ENCODE results near the gene POLR2L. TPM values are rescaled to one million over a fixed set of nuclear protein-coding genes. Genes with fewer than 3 reads are reported as not detected.

The POLR2L gene
- total and polyA plus RNA-seq, 7 donors = 34.9 to 198 (median 75.3) TPM

DNA sequence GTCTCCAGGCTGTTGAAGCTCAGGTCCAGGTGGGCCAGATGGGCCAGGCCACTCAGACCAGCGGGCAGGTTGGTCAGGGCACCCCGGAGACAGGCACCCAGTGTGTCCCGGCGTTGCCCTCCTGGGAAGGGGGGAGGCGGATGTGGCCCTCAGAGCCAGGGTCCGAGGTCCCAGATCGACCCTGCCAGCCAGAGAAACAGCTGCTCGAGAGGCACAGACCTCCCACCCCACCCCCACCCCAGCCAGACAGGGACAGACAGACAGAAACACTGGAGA, 38.9 kb downstream of the POLR2L start:
- intact Hi-C loops (cut with DNase I) = no loop called here
- H3K36me3 ChIP-seq = peaks cover 0 to 38% (median 3%) of the 10 kb centered on the region in 4 donors
- TF ChIP-seq EP300 (IDR thresholded peaks at IDR 0.05) = no peak
- TF ChIP-seq POLR2A (IDR thresholded peaks at IDR 0.05) = no peak
- no peak for TF ChIP-seq POLR2AphosphoS5 (IDR thresholded peaks at IDR 0.05)
- TF ChIP-seq, protein P1, sequence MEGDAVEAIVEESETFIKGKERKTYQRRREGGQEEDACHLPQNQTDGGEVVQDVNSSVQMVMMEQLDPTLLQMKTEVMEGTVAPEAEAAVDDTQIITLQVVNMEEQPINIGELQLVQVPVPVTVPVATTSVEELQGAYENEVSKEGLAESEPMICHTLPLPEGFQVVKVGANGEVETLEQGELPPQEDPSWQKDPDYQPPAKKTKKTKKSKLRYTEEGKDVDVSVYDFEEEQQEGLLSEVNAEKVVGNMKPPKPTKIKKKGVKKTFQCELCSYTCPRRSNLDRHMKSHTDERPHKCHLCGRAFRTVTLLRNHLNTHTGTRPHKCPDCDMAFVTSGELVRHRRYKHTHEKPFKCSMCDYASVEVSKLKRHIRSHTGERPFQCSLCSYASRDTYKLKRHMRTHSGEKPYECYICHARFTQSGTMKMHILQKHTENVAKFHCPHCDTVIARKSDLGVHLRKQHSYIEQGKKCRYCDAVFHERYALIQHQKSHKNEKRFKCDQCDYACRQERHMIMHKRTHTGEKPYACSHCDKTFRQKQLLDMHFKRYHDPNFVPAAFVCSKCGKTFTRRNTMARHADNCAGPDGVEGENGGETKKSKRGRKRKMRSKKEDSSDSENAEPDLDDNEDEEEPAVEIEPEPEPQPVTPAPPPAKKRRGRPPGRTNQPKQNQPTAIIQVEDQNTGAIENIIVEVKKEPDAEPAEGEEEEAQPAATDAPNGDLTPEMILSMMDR (IDR thresholded peaks at IDR 0.05) = no peak
- WGBS, 2 donors = 90 to 91% methylated on average over 8 of the region's 8 CpGs
- H3K9me3 ChIP-seq = no peaks in the 10 kb centered on the region
- H3K27ac ChIP-seq = no peak overlapping the region
- no peak for DNase-seq
- H3K4me1 ChIP-seq = peaks cover 0 to 30% (median 26%) of the 10 kb centered on the region in 4 donors
- no peaks in the 10 kb centered on the region for H3K27me3 ChIP-seq
- no peak overlapping the region for H3K4me3 ChIP-seq

- H3K9me3 ChIP-seq = no peaks in the 10 kb centered on the region
- WGBS, 2 donors = 88 to 94% methylated on average over 28 of the region's 28 CpGs
- H3K36me3 ChIP-seq = peaks cover 0 to 38% (median 3%) of the 10 kb centered on the region in 4 donors
- peaks cover 0 to 30% (median 24%) of the 10 kb centered on the region in 4 donors for H3K4me1 ChIP-seq
- H3K27me3 ChIP-seq = no peaks in the 10 kb centered on the region
- no peak overlapping the region for H3K27ac ChIP-seq
- intact Hi-C loops (cut with DNase I) = no loop called here
- H3K4me3 ChIP-seq = no peak overlapping the region
- TF ChIP-seq, protein P1 (IDR thresholded peaks at IDR 0.05) = no peak
- no peak for TF ChIP-seq POLR2AphosphoS5 (IDR thresholded peaks at IDR 0.05)
- no peak for TF ChIP-seq EP300 (IDR thresholded peaks at IDR 0.05)
- no peak for TF ChIP-seq POLR2A (IDR thresholded peaks at IDR 0.05)
- DNase-seq = no peak
Measured at GRCh38 chr11:802693-803466, 39.4 kb downstream of the POLR2L start.

- no peaks in the 10 kb centered on the region for H3K9me3 ChIP-seq
- H3K4me3 ChIP-seq = no peak overlapping the region
- WGBS, 2 donors = 96 to 97% methylated on average over 21 of the region's 21 CpGs
- H3K4me1 ChIP-seq = peaks cover 0 to 35% (median 25%) of the 10 kb centered on the region in 4 donors
- DNase-seq = no peak
- peaks cover 0 to 38% (median 3%) of the 10 kb centered on the region in 4 donors for H3K36me3 ChIP-seq
- no peak overlapping the region for H3K27ac ChIP-seq
- H3K27me3 ChIP-seq = no peaks in the 10 kb centered on the region
- intact Hi-C loops (cut with DNase I) = no loop called here
- no peak for TF ChIP-seq EP300 (IDR thresholded peaks at IDR 0.05)
- TF ChIP-seq, protein P1 (IDR thresholded peaks at IDR 0.05) = no peak
- no peak for TF ChIP-seq POLR2AphosphoS5 (IDR thresholded peaks at IDR 0.05)
- TF ChIP-seq POLR2A (IDR thresholded peaks at IDR 0.05) = no peak
Measured at GRCh38 chr11:802018-802617, 40.2 kb downstream of the POLR2L start.

DNA sequence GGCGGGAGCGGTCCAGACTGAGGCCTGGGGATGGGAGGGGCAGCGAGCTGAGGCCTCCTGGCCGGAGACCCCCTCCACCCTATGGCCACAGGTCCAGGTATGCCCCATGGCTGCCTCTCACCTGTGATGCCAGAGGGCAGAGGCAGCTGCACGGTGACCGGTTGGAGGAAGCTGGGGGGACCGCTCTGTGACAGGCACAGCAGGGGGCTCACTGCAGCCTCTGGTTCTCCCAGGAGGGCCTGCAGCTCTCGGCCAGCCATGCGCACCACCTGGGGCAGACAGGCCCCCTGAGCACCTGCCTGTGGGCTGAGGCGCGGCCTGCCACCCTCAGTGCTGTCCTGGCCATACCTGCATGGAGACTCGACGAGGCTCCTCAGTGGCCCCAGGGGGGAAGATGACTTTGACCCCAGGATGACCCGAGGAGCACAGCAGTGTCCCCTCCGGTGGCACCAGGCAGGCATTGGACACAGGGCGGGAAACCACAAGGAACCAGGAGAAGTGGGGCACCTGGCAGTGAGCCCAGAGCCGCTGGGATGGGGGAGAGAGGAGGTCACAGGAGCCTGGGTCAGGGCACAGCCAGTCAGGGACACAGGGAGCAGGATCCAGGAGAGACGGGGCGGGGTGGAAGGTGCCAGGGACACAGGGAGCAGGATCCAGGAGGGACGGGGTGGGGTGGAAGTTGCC, 41.1 kb downstream of the POLR2L start:
- Histone ChIP-seq H3K27ac (no peak overlapping the region), H3K36me3 (peaks cover 0 to 38% (median 3%) of the 10 kb centered on the region in 4 donors), H3K27me3 (no peaks in the 10 kb centered on the region), H3K4me3 (no peak overlapping the region), H3K4me1 (peaks cover 0 to 43% (median 34%) of the 10 kb centered on the region in 4 donors), H3K9me3 (no peaks in the 10 kb centered on the region)
- intact Hi-C loops (cut with DNase I) = no loop called here
- DNase-seq = no peak
- TF ChIP-seq POLR2AphosphoS5 (IDR thresholded peaks at IDR 0.05) (no peak), EP300 (IDR thresholded peaks at IDR 0.05) (no peak), POLR2A (IDR thresholded peaks at IDR 0.05) (no peak)
- TF ChIP-seq, protein P1 (IDR thresholded peaks at IDR 0.05) = no peak
- WGBS, 2 donors = 89 to 95% methylated on average over 20 of the region's 20 CpGs
